ENCODE results near the gene ZNF618.

- TF ChIP-seq CTCF (IDR thresholded peaks at IDR 0.05) (no peak), POLR2A (IDR thresholded peaks at IDR 0.05) (no peak), POLR2AphosphoS5 (IDR thresholded peaks at IDR 0.05) (no peak)
Observed at GRCh38 chr9:113828221-113828620, 47.9 kb upstream of the ZNF618 start.

Data from stomach (tissue), 4 donors.